GM19099 (cell line): ENCODE data around the gene MRPS34.
A peak's percentile ranks its signal among the peaks of the same experiment; 100 is the strongest.

Experiments
- POLR2A ChIP-seq: IDR thresholded peaks from 3 replicates; pipeline ENCODE4 v1.6.1; 2011; ENCODE audit warnings: low read depth; ENCODE audit not compliant: insufficient read length; ENCODE audit errors: extremely low read depth

The MRPS34 gene

DNA sequence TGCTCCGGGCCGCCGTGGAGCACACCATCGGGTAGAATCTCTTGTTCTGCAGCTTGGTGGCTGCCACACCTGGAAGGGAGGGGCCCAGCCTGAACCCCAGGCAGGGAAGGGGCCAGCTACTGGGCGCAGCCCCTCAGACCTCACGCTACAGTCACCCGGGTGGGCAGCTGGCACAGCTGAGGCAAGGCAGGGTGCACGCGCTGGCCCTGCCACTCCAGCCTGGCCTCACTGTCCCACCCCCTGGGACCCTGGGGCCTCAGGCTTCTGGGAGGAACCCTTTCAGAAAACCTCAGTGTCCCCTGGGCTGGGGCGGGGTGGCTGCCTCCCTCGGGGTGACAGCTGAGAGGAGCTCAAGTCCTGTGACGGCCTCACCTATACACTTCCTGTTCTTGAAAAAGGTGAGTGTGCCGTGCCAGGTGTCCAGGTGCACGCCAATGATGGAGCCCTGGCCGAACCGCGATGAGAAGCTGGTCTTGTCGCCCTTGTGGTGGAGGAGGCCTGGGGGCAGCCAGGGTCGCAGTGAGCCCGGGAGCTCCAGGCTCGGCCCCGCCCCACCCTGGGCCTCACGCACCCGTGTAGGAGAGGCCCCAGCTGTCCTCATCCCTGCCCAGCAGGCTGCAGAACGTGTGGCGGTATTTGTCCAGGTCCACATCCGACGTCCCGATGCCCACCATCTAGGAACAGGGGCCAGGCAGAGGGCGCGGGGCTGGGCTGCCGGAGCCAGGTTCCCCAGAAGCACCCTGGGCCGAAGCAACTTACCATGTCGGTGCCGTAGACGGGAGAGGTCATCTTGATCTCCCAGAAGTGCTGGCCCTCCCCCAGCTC, 4.7 kb upstream of the MRPS34 start:
- TF ChIP-seq POLR2A, result no peak

GRCh38 chr16:1776991-1777374, 4.0 kb upstream of the MRPS34 start:
- no peak for TF ChIP-seq POLR2A

DNA sequence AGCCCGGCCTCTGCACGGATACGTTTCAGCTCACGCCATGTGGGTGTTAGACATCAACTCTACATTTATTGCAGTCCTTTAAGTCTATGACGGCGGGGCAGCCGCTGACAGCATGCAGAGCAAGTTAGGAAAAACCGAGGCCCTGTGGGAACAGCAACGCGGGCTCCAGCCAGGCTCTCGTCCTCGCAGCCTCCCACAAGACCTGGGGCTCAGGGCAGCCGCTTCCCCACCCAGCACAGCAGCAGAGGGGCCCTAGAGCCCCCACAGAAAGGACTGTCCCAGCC, 3.7 kb upstream of the MRPS34 start:
- no peak for TF ChIP-seq POLR2A

DNA sequence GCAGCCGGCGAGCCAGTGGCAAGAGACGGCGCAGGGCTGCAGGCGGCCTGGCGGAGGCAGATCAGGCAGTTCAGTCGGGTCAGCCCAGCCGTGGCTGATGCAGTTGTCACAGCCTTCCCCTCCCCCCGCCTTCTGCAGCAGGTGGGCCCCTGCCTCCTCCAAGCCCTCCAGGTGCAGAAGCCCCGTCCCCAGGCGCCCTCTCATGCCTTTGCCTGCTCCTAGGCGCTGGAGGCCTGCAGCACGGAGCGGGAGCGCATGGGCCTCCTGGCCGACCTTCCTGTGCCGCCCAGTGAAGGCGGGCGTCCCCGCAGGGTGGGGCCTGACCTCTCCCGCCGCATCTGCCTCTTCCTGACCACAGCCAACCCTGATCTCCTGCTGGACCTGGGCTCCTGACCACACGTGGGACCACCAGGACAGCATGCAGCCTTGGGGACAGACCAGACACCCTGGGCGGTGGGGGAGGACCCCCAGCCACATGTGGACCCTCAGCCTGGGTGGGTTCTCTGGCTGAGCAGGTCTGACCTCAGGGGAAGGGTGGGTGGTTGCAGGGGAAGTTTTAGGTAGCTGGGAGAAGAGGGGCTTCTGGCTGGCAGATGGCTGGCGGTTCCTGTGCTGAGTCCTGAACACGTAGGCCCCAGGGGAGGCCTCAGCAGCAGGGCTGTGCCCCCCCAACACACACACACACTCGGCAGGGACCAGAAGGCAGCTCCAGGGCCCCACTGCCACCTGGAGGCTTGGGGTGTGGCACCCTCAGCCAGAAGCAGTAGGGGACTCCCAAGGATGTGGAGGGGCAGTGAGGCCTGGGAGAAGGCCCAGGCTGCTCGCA, 3.1 kb upstream of the MRPS34 start:
- TF ChIP-seq POLR2A, result no peak

- no peak for TF ChIP-seq POLR2A
Measured at GRCh38 chr16:1775006-1775845, 2.3 kb upstream of the MRPS34 start.

DNA sequence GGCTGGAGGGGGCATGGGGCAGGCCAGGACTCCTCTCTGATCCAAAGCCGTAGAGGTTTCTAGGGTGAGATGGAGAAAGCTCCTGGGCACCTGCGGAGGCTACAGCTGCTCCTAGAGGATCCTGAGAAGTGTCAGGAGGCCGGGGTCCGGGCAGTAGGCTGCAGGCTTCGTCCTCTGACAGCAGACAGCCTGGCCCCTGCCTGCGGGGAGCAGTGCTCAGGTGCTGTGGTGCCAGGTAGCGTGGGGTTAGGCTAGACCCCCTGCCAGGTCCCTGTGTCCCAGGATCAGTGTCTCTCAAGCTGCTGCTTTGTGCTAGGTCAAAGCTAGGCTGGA, 1.5 kb upstream of the MRPS34 start:
- TF ChIP-seq POLR2A, result no peak

DNA sequence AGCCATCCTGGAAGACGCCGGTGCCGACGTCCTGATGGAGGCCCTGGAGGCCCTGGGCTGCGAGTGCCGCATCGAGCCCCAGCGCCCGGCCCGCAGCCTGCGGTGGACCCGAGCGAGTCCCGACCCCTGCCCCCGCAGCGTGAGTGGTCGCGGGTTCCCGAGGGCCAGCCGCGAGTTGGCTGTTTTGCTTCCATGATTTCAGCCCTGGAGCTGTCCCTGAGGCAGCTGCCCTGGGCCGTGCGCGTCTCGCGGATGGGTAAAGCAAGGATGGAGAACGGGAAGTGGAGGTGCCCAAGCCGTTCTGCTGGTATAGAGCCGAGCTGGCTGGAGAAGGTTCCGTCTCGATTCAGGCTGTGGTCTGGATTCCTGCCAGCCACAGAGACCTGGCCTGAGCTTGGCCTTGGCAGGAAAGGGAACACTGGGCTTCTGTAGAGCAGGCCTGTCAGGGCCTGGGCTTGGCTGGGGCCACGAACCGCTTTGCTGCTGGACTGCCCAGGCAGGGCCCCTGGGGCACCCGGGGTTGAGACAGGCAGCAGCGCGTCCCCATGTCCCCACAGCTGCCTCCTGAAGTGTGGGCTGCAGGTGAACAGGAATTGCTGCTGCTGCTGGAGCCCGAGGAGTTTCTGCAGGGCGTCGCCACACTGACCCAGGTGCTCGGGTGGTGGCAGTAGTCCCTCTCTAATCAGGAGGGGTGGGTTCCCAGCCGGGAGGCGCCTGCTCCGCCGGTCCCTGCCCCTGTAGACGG, 941 bp upstream of the MRPS34 start:
- TF ChIP-seq POLR2A, result no peak

DNA sequence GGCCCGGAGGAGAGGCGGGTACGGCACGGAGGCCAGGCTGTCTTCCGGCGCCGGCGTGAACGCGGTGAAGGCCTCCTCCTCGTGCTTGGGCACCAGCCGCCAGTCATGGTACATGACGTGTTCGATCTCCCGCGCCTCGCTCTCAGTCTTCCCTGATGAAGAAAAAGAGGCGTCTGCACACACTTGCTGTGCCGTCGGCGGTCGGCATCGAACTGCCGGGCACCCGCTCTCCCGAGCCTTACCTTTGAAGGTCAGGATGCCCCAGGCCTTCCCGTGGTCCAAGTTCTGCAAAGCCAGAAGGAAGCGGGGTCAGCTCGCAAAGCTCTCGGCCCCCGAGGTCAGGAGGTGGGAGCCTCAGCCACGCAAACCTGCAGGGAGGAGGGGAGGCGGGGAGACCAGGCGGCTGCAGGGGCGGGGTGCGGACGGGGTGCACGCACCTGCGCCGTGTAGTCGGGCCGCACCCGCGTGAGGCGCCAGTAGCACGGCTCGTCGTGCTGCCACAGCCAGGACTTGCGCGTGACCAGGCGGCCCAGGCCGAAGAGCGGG, 499 bp downstream of the MRPS34 start, which contains the start of gene EME2:
TSS of gene EME2 (plus strand) at position 449 of the 546 bp plus-strand sequence. CDS start 418 bp downstream, outside the sequence.
- TF ChIP-seq POLR2A, result no peak

DNA sequence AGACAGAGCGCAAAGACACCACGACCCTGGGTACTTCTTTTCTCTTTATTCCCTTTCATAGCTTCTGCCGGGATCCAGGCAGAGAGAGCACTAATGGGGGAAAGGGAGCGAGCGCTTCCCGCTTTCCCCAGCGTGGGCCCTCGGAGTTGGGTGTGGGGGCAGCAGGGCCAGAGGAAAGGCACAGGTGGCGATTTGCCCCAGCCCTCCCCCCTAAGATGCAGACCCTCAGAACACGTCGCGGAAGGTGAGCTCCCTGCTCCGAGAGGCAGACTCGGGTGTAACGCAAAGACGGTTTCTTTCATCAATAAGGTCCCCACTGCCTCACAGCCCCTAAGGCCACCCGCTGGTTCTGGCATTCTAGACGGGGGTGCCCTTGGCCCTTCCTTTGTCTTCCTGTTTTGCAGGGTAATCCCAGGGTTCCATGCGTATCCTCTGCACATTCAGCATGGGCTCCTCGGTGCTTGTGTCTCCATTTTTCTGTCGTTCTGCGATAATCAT, 1.0 kb downstream of the MRPS34 start:
- no peak for TF ChIP-seq POLR2A

GRCh38 chr16:1771188-1771863, 1.6 kb downstream of the MRPS34 start, which contains the start of gene NME3:
Gene NME3, minus strand, starts transcription at chr16:1771543. Its CDS starts 9 bp downstream, at chr16:1771534.
- peak; percentile 45 for TF ChIP-seq POLR2A

DNA sequence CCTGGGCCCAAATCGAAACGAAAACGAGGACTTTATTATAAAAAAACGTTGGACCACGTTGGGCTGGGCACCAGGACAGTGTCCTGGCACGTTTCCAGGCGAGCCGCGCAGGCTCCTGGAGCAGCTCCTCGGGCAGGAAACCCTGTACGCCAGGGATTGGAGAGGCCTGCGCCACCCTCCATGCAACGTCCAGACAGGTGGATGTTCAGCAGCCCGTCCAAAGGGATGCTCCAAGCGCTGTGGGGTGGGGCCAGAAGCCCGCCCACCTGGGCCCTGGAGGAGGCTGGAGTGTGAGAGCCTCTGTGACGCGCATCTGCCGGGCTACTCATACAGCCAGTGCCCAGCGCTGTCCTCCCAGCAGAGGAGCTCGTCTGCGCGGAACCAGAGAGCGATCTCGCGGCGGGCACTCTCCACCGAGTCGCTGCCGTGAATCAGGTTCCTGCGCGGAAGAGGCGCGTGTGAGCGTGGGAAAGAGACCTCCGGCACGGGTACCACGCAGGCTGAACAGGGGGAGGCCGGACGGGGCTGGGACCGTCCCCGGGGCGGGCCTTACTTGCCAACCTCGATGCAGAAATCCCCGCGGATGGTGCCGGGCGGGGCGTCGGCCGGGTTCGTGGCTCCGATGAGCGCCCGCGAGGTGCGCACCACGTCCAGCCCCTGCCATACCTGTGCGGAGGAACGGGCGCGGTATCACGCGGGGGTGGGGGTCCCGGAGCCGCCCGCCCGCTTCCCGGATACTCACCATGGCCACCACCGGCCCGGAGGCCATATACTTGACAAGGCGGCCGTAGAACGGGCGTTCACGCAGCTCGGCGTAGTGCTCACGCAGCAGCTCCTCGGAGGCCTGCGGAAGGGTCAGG, 2.4 kb downstream of the MRPS34 start:
- no peak for TF ChIP-seq POLR2A

DNA sequence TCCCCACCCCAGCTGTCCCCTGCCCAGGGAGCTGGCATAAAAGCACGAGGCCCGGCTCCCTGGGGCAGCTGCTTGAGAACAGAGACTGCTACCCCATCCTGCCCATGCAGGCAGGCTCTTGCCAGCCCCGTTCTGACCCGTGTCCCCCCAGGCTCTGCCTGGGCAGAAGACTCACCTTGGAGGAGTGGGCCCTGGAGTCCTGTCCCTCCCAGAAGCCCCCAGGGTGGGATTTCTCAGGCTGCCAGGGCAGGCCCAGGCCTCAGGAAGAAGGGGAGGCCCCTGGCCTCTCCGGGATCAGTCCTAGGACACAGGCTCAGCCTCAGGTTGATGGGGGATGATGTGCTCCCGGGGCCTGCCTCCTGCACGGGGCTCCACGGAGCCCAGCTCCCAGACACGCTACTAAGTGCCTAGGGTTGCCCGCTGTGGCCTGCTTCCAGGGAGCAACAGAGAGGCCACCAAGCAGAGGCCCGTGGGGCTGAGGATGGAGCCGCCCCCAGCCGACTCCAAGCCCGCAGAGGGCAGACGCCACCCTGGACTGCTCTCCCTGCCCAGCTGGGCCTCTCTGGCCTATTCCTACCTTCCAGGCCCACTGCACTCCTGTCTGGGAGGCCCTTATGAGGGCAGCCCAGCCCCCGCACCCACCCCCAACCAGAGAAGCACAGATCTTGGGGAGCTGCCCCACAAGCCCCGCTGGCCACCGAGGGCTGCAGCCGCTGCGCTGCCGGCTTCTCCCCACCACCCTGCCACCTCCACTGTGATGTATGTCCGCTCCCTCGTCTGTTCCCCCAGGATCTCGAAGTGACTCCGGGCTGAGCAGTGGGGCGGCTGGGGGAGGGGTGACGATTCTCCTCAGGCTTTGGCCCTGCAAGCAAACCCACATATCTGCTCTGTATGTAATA, 3.3 kb downstream of the MRPS34 start:
- no peak for TF ChIP-seq POLR2A
